Subcutaneous abdominal adipose tissue (tissue), 5 donors: ENCODE data around the gene AKT2.
"Not testable (repeated sequence)": the region's sequence is repeated elsewhere in the genome, so short reads cannot be mapped to it uniquely, and the experiment has no call there.

Experiments
- H3K27ac ChIP-seq: one replicate; pipeline ENCODE4 v1.7.0; 2013; ENCODE audit warnings: low read depth, mild to moderate bottlenecking, inconsistent platforms, low read length, moderate library complexity
- H3K27me3 ChIP-seq, 5 donors: one replicate each; pipeline ENCODE4 v1.7.0; 2013; ENCODE audit warnings: low read length in 5 of 5, inconsistent platforms in 1 of 5; ENCODE audit not compliant: control insufficient read depth in 5 of 5, insufficient read depth in 4 of 5
- H3K36me3 ChIP-seq, 5 donors: one replicate each; pipeline ENCODE4 v1.7.0; 2013; ENCODE audit warnings: low read length in 5 of 5; ENCODE audit not compliant: control insufficient read depth in 5 of 5, insufficient read depth in 5 of 5
- H3K4me1 ChIP-seq, 5 donors: one replicate each; pipeline ENCODE4 v1.7.0; 2013; ENCODE audit warnings: low read length in 5 of 5, mild to moderate bottlenecking in 3 of 5, moderate library complexity in 1 of 5; ENCODE audit not compliant: control insufficient read depth in 5 of 5, insufficient read depth in 5 of 5
- H3K4me3 ChIP-seq, 5 donors: one replicate each; pipeline ENCODE4 v1.7.0; 2013; ENCODE audit warnings: low read length in 5 of 5, low read depth in 1 of 5
- H3K9ac ChIP-seq, 5 donors: one replicate each; pipeline ENCODE4 v1.7.0; 2013; ENCODE audit warnings: low read length in 5 of 5, mild to moderate bottlenecking in 4 of 5, moderate library complexity in 3 of 5
- H3K9me3 ChIP-seq, 5 donors: one replicate each; pipeline ENCODE4 v1.7.0; 2013; ENCODE audit warnings: low read length in 5 of 5; ENCODE audit not compliant: control insufficient read depth in 5 of 5
- donor health status: healthy.
- donor health status: healthy.
- donor health status: healthy.
- donor health status: healthy.
- donor health status: healthy.

Gene AKT2

GRCh38 chr19:40223135-40223822 is 61.9 kb downstream of the AKT2 start:
- no peak overlapping the region for H3K9ac ChIP-seq
- no peak overlapping the region for H3K27ac ChIP-seq
- no peaks in the 10 kb centered on the region for H3K36me3 ChIP-seq
- H3K9me3 ChIP-seq: no peaks in the 10 kb centered on the region
- no peak overlapping the region for H3K4me3 ChIP-seq
- H3K27me3 ChIP-seq: peaks cover 0 to 15% (median 5%) of the 10 kb centered on the region in 5 donors
- peaks cover 4 to 26% (median 23%) of the 10 kb centered on the region in 5 donors for H3K4me1 ChIP-seq

DNA sequence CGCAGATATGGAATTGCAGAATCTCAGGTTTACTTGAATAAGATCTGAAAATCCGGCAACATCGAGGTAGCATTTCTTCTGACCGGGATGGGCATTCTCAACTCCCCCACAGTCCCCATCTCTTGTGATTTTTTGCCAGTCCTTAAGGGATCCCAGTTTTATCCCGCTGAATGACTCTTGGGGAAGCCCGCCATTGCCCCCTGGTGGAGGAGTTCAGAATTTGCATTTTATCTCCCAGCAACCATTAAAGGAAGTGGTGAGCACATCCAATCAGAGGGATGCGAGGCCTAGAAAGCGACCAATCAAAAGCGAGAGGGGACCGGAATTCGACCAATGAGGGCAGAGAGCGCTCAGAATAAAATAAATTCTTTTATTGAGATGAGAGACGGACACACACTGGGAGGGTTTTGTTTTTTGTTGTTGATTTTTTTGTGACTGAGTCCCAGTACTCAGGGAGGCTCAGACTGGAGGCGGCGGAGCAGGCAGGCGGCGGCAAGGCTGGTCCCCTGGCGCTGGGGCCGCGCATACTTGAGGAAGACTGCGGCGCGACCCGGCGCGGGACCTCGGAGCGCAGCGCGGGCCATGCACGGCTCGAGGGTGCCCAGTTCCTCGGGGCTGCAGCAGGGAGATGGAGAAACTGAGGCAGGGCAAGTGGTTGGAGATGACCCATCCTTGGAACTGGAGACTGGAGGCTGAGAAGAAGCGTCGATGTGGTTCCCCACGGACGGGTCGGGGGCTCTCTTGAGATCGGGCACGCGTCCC is 63.1 kb downstream of the AKT2 start:
- H3K27me3 ChIP-seq: peaks cover 6 to 22% (median 12%) of the 10 kb centered on the region in 5 donors
- H3K4me3 ChIP-seq: no peak overlapping the region
- H3K9me3 ChIP-seq: no peaks in the 10 kb centered on the region
- no peaks in the 10 kb centered on the region for H3K36me3 ChIP-seq
- peaks cover 4 to 32% (median 23%) of the 10 kb centered on the region in 5 donors for H3K4me1 ChIP-seq
- no peak overlapping the region for H3K9ac ChIP-seq
- H3K27ac ChIP-seq: no peak overlapping the region

- Histone ChIP-seq H3K9ac (no peak overlapping the region), H3K4me1 (peaks cover under 1 to 23% (median 12%) of the 10 kb centered on the region in 5 donors), H3K36me3 (no peaks in the 10 kb centered on the region), H3K4me3 (no peak overlapping the region), H3K9me3 (no peaks in the 10 kb centered on the region), H3K27me3 (peaks cover 17 to 33% (median 24%) of the 10 kb centered on the region in 5 donors), H3K27ac (no peak overlapping the region)
Observed at GRCh38 chr19:40220674-40221073, 64.5 kb downstream of the AKT2 start.

DNA sequence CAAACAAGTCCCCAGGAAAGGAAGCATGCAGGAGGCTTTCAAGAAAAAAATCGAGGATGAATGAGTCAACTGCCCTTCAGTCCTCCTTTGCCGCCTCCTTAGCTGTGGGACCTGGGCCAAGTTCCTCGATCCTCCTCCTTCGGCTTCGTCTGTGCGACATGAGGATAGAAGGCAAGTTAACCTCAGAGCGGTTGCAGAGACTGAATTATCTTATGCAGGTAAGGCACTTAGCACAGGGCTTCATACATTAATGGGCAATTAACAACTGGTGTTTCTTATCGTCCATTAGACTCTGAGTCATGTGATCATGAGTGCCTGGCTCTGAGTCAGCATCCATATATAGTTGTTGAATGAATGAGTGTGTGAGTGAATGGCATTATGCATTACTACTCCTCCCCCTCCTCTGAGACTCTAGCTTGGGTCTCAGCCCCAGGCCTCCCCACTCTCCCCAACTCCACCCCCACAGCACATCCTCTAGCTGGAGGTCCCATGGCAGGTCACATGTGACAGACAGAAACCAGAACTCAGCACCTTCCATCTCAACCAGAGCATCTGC is 65.3 kb downstream of the AKT2 start:
- H3K9me3 ChIP-seq: no peaks in the 10 kb centered on the region
- H3K9ac ChIP-seq: no peak overlapping the region
- peaks cover 17 to 33% (median 24%) of the 10 kb centered on the region in 5 donors for H3K27me3 ChIP-seq
- H3K4me1 ChIP-seq: peaks cover 0 to 20% (median 8%) of the 10 kb centered on the region in 5 donors
- no peak overlapping the region for H3K27ac ChIP-seq
- no peak overlapping the region for H3K4me3 ChIP-seq
- H3K36me3 ChIP-seq: no peaks in the 10 kb centered on the region

DNA sequence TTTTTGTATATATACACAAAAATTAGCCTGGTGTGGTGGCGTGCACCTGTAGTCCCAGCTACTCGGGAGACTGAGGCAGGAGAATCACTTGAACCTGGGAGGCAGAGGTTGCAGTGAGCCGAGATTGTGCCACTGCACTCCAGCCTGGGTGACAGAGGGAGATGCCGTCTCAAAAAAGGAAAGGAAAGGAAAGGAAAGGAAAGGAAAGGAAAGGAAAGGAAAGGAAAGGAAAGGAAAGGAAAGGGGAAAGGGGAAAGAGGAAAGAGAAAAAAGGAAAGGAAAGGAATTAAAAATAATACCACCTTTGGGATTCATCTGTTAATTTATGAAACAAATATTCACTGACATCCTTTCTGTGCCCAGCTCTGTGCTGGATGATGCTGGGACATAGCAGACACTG is 66.1 kb downstream of the AKT2 start:
- not testable (repeated sequence) for H3K9me3 ChIP-seq, H3K9ac ChIP-seq, H3K4me3 ChIP-seq, H3K36me3 ChIP-seq, H3K27ac ChIP-seq
- Histone ChIP-seq H3K4me1 (peaks cover 0 to 20% (median 8%) of the 10 kb centered on the region in 5 donors), H3K27me3 (peaks cover 17 to 33% (median 24%) of the 10 kb centered on the region in 5 donors)

DNA sequence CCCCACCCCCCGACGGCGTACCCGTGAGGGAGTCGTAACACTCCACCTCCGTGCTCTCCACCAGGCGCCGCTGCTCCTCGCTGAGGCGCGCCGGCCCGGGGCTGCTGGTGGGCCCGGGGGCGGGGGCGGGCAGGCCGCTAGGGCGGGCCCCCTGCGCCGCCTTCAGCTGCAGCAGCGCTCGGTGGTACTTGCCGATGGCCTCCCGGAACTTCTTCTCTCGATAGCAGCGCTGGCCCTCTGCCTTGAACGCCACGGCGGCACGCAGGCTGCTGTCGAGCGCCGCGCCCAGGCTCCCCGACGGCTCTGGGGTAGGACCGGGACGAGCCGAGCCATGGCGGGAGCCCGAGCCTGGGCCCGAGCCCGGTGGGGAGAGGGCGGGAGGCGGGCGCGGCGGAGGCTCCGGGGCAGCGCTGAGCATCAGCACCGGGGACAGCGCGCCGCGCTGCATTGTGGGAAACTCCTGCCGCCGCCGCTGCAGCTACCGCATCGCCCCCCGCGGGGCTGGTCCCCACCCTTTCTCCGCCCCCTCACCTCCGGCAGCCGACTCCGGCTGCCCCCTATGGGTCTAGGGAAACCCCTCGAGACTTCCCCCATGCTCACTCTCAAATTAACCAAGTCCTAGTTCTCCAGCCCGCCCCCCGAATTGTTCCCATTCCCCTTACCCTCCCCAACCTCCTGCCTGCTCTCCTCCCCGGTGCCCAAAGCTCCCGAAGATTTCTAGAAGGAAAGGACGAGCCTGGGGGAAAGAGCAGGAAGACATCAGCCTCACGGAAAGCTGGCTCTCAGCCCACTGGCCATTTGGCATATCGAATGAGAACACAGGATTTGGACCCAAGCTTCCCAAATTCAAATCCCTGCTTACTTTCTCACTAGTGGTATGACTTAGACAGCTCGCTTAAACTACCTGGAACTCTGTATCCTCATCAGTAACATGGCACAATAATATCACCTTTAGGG is 66.9 kb downstream of the AKT2 start, which contains the start of gene TTC9B:
Gene TTC9B, minus strand, starts transcription at position 451 of the 957 bp plus-strand sequence. Its CDS starts 3 bp downstream, at position 448.
- Histone ChIP-seq H3K36me3 (peaks cover 0 to 8% (median 1%) of the 10 kb centered on the region in 5 donors), H3K4me3 (peak within 1 kb of the TSS in 1 of 5 donors; percentile 22), H3K4me1 (peaks cover 0 to 16% (median 6%) of the 10 kb centered on the region in 5 donors), H3K27me3 (peaks cover 17 to 33% (median 24%) of the 10 kb centered on the region in 5 donors), H3K27ac (no peak within 1 kb of the TSS), H3K9ac (no peak within 1 kb of the TSS), H3K9me3 (no peaks in the 10 kb centered on the region)

DNA sequence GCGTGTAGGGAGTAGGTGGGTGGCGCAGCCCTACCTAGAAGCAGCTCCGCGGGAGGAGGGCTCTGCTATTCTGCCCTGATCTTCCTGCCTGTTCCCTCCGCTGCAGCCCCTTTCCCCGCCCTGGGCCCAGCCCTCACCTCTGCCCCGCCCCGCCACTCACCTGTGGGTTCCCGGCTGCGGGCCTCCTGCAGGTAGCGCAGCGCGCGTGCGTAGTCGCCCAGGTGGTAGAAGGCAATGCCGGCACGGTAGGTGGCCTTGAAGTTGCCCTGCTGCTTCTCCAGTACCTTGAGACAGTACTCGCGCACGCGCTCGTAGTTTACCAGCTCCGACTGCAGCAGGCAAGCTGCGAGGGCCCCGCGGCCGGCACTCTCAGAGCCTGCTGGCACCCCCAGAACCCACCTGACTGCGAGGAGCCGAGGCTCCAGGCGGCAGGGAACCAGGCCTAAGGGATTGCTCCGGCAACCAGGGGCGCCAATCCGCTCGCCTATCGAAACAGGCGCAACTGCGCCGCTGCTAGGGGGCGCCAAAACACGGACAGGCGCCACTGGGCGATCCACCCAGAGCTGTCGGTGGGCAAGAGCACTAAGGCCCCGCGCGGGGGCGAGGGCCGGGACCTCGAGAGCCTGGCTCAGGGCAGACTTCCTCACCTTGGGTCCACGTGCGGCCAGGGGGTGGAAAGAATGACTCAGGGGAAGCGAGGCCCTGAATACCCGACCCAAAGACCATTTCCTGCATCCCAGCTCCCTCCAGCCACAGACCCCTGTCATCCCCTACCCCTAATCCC is 67.9 kb downstream of the AKT2 start:
- H3K4me3 ChIP-seq: peak overlapping the region in 1 of 5 donors; percentile 22
- H3K27me3 ChIP-seq: peaks cover 17 to 33% (median 24%) of the 10 kb centered on the region in 5 donors
- no peak overlapping the region for H3K9ac ChIP-seq
- peaks cover 0 to 18% (median 9%) of the 10 kb centered on the region in 5 donors for H3K36me3 ChIP-seq
- H3K27ac ChIP-seq: no peak overlapping the region
- peaks cover 0 to 13% (median 6%) of the 10 kb centered on the region in 5 donors for H3K4me1 ChIP-seq
- no peaks in the 10 kb centered on the region for H3K9me3 ChIP-seq

DNA sequence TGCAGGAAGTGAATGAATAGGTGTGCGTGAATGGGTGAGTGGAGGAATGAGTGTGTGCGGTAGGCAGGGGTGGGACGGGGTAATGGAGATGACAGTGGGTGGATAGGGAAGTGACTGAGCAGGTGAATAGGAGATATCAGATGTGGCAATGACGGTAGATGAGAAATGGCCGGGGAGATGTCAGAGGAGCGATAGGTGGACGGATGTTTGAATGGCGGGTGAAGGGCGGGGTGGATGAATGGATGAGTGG is 68.4 kb downstream of the AKT2 start:
- H3K9ac ChIP-seq: no peak overlapping the region
- peaks cover 0 to 23% (median 14%) of the 10 kb centered on the region in 5 donors for H3K36me3 ChIP-seq
- H3K4me3 ChIP-seq: no peak overlapping the region
- H3K27me3 ChIP-seq: peaks cover 17 to 33% (median 24%) of the 10 kb centered on the region in 5 donors
- H3K4me1 ChIP-seq: peaks cover 0 to 13% (median 6%) of the 10 kb centered on the region in 5 donors
- H3K9me3 ChIP-seq: no peaks in the 10 kb centered on the region
- no peak overlapping the region for H3K27ac ChIP-seq
